Gastrocnemius medialis (tissue), 4 donors: ENCODE results near the gene OXCT2.

ENCODE experiments used
- CTCF ChIP-seq, 5 experiments: fragments of 450-650 bp in 3 of 5; fragments of 200-600 bp in 2 of 5; sonication (generic) in 2 of 5; IDR thresholded peaks in 4 of 5; conservative IDR thresholded peaks in 1 of 5; 1 replicate in 4 of 5; 2 replicates in 1 of 5; pipeline ENCODE4 v1.5.1; 2016 to 2019; ENCODE audit warnings: antibody characterized with exemption in 5 of 5, mild to moderate bottlenecking in 3 of 5, moderate library complexity in 3 of 5
- POLR2A ChIP-seq, 2 donors: fragments of 450-650 bp; IDR thresholded peaks; one replicate each; pipeline ENCODE4 v1.6.1; 2017; ENCODE audit warnings: antibody characterized with exemption in 2 of 2, mild to moderate bottlenecking in 2 of 2, moderate library complexity in 2 of 2

GRCh38 chr1:39732730-39733129 is 38.4 kb downstream of the OXCT2 start:
- no peak for TF ChIP-seq CTCF (IDR thresholded peaks at IDR 0.05 in 4 of 5, conservative IDR thresholded peaks at IDR 0.05 in 1 of 5)
- TF ChIP-seq POLR2A (IDR thresholded peaks at IDR 0.05), result no peak
